GM21576 (cell line): ENCODE results near the gene HNRNPF.
"Not testable (repeated sequence)": the region's sequence is repeated elsewhere in the genome, so short reads cannot be mapped to it uniquely, and the experiment has no call there.

ENCODE experiments used
- ATAC-seq: cut with Tn5 transposase; IDR thresholded peaks from one replicate; pipeline ENCODE4 v1.9.1; 2021; ENCODE audit warnings: mild to moderate bottlenecking, moderate library complexity; ENCODE audit not compliant: unreplicated experiment

The HNRNPF gene

GRCh38 chr10:43421944-43422343, 13.0 kb upstream of the HNRNPF start:
- not testable (repeated sequence) for ATAC-seq

GRCh38 chr10:43421519-43421918, 12.5 kb upstream of the HNRNPF start:
- ATAC-seq, result no peak

GRCh38 chr10:43421201-43421507, 12.2 kb upstream of the HNRNPF start:
- ATAC-seq, result peak; percentile 8

- peak; percentile 76 for ATAC-seq
Measured at GRCh38 chr10:43420369-43421200, 11.6 kb upstream of the HNRNPF start.

GRCh38 chr10:43419997-43420368, 11.0 kb upstream of the HNRNPF start:
- ATAC-seq, result no peak

GRCh38 chr10:43417950-43418768, 9.2 kb upstream of the HNRNPF start:
- ATAC-seq, result peak; percentile 29

- no peak for ATAC-seq
Measured at GRCh38 chr10:43415544-43415943, 6.6 kb upstream of the HNRNPF start.

- no peak for ATAC-seq
Measured at GRCh38 chr10:43411536-43411935, 2.5 kb upstream of the HNRNPF start.

- no peak for ATAC-seq
Measured at GRCh38 chr10:43410345-43410744, 1.4 kb upstream of the HNRNPF start.

GRCh38 chr10:43409385-43410109, 561 bp upstream of the HNRNPF start:
- no peak for ATAC-seq

- peak; percentile 0 for ATAC-seq
Measured at GRCh38 chr10:43408331-43408709, 666 bp downstream of the HNRNPF start.

GRCh38 chr10:43407576-43408330, 1.2 kb downstream of the HNRNPF start:
- ATAC-seq, result peak; percentile 44

- peak; percentile 23 for ATAC-seq
Measured at GRCh38 chr10:43407148-43407575, 1.8 kb downstream of the HNRNPF start.

GRCh38 chr10:43404704-43405084, 4.3 kb downstream of the HNRNPF start:
- no peak for ATAC-seq

- no peak for ATAC-seq
Measured at GRCh38 chr10:43403911-43404703, 4.9 kb downstream of the HNRNPF start.

- no peak for ATAC-seq
Measured at GRCh38 chr10:43402880-43403452, 6.0 kb downstream of the HNRNPF start.

- no peak for ATAC-seq
Measured at GRCh38 chr10:43402176-43402575, 6.8 kb downstream of the HNRNPF start.

- no peak for ATAC-seq
Measured at GRCh38 chr10:43401627-43402026, 7.4 kb downstream of the HNRNPF start.
